Activated CD4-positive, alpha-beta T cell treated with anti-CD3 and anti-CD28 coated beads for 36 hours (primary cell): ENCODE results near the gene ALG14. TPM values are rescaled to one million over a fixed set of nuclear protein-coding genes. Genes with fewer than 3 reads are reported as not detected.

ENCODE experiments used
- ATAC-seq: fragments of 200-7000 bp; cut with Tn5 transposase; one replicate; pipeline ENCODE4 v1.10.0; 2021; ENCODE audit warnings: mild to moderate bottlenecking, moderate library complexity
- CTCF ChIA-PET: fragments of 350-600 bp; sonication (Branson Sonifier 250); formaldehyde crosslinking; loops from one replicate; lab custom pipeline; 2021; ENCODE audit warnings: antibody characterized with exemption; lab: Charles Lee
- POLR2A ChIA-PET: fragments of 350-600 bp; sonication (Branson Sonifier 250); formaldehyde crosslinking; loops from one replicate; lab custom pipeline; 2021; ENCODE audit warnings: antibody characterized with exemption, inconsistent platforms; lab: Charles Lee
- DNase-seq: peaks from one replicate; pipeline ENCODE4 v3.0.0-alpha.2; 2020
- H3K27ac Mint-ChIP-seq: one replicate; pipeline ENCODE4 v1.8.0; 2021; ENCODE audit warnings: mixed read lengths
- H3K27me3 Mint-ChIP-seq: one replicate; pipeline ENCODE4 v1.8.0; 2021; ENCODE audit warnings: mixed read lengths
- H3K36me3 Mint-ChIP-seq: one replicate; pipeline ENCODE4 v1.8.0; 2021; ENCODE audit warnings: low read depth, mixed read lengths
- H3K4me1 Mint-ChIP-seq: one replicate; pipeline ENCODE4 v1.8.0; 2021; ENCODE audit warnings: mixed read lengths
- H3K4me3 Mint-ChIP-seq: one replicate; pipeline ENCODE4 v1.8.0; 2021; ENCODE audit warnings: mild to moderate bottlenecking, moderate library complexity, mixed read lengths
- H3K9me3 Mint-ChIP-seq: one replicate; pipeline ENCODE4 v1.8.0; 2021; ENCODE audit warnings: low read depth, mixed read lengths
- intact Hi-C, 2 experiments: fragments of 100-400 bp; cut with DNase I in 1 of 2; cut with micrococcal nuclease in 1 of 2; formaldehyde crosslinking; loops; one replicate each; pipeline versions ENCODE4 v1.14.2 to v1.15.1; 2022 to 2024; cut with DNase I, micrococcal nuclease
- total RNA-seq, 2 experiments: library from RNA; stranded (reverse); gene quantifications; one replicate each; pipeline ENCODE4 v1.2.3, GENCODE V29; 2021

The ALG14 gene
- total RNA-seq, 2 experiments from 2014 or later = 5.3 to 7.3 TPM

DNA sequence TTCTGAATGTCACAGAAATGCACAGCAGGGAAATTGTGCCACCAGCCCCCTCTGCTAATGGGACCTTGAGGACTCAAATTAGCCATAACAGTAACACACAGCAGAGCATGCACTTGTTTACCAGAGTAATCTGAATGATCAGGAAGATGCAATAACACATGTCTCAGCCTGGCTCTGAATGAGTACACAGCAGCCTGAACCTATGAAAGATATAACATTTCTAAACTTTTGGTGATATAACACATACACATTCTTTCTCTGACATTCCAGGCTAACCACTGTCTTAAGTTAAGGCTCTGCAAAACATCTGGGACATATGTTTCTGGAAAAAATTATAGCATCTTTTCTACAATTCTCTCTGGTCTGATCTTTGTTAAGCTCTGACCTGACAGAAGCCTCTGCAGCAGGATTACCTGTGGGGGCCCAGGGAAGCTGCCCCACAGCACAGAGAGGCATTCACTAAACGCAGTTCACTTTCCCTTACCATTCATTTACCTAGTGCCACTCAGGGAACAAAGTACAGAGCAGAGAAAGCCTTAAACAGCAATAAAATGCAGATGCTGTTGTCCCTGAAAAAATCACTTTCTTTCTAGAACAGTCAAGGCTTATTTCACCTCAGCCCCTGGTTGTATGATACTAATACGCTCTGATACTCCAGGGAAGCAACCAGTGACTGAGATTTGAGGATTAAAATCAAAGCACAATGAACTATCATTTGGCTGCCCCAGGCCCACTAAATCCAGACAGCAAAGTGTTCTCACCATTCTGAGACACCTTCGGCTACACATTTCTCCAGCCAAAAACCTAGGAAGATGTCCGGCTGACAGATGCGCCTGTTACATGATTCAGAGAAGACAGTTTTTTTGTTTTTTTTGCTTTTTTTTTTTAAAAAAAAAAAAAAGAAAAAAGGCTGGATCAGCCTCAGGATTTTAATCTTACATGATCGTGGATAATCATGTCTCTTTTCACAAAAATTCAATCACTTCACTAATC, 91.9 kb downstream of the ALG14 start:
- peaks cover 7% of the 10 kb centered on the region for H3K4me1 Mint-ChIP-seq
- no peak for DNase-seq
- no peak overlapping the region for H3K4me3 Mint-ChIP-seq
- H3K9me3 Mint-ChIP-seq = no peaks in the 10 kb centered on the region
- no peaks in the 10 kb centered on the region for H3K27me3 Mint-ChIP-seq
- CTCF ChIA-PET = no interaction called here
- POLR2A ChIA-PET = no interaction called here
- intact Hi-C loops = no loop called here
- ATAC-seq = no peak
- H3K36me3 Mint-ChIP-seq = no peaks in the 10 kb centered on the region
- H3K27ac Mint-ChIP-seq = no peak overlapping the region

DNA sequence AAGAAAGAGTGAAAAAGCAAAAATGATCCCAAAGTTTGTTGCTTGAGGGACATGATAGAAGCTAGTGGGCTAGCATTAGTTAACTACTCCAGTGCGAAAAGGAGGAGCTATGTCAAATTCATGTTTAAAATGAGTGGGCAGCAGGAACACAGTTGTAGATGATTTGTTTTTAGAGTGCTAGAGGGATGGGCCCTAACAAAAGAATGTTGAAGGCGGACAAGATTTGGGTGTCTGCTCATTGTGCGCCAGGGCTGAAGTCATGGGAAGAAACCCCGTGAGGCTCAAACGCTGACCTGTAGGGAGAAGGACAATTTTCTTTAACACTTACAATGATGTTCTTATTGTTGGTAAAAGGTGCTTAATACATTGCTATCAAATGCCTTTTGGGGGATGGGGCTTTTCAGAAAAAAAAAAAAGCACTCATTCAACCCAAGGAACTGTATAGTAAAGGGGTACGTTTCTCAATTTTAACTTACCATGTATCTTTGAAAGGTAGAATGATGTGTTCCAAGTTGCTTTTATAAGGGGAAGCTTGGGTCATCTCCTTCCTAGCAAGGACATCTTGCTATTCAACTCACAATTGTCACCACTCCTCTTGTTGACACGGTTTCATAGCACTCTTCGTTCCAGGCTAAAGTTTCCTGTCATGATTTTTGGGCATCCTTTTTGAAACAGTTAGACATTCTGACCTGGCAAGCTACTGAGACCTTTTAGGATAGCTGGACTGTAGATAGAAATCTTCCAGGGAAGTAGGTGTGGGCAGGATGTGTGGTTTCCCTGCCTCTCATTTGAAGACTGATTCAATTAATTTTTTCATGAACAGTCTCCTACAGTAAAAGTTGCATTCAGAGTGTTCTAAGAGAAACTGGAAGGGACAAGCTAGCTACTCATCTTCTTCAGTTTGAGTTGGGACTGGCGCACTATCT, 92.8 kb downstream of the ALG14 start:
- Mint-ChIP-seq H3K36me3 (no peaks in the 10 kb centered on the region), H3K4me3 (no peak overlapping the region), H3K9me3 (no peaks in the 10 kb centered on the region), H3K27me3 (no peaks in the 10 kb centered on the region), H3K27ac (no peak overlapping the region), H3K4me1 (peaks cover 7% of the 10 kb centered on the region)
- DNase-seq = no peak
- POLR2A ChIA-PET = interaction anchor here (0.7 kb wide), 1 partner anchor 87 kb away, joined by 3 read pairs; no protein-coding TSS in a partner anchor
- intact Hi-C loops = no loop called here
- CTCF ChIA-PET = interaction anchor here (1.2 kb wide), 1 partner anchor 125 kb away, joined by 3 read pairs; no protein-coding TSS in a partner anchor
- no peak for ATAC-seq

DNA sequence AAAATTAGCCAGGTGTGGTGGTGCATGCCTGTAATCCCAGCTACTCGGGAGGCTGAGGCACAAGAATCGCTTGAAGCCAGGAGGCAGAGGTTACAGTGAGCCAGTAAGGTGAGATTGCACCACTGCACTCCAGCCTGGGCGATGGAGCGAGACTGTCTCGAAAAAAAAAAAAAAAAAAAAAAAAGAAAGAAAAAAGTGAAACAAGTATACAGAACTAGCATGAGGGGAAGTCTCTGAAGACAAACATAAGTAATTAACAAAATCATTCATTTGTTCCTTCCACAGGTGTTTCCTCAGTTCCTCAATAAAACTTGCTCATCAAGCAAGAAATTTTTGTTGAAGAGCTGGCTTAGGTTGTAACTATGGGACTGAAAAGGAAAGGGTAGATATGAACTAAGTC, 93.6 kb downstream of the ALG14 start:
- CTCF ChIA-PET = interaction anchor here (0.7 to 1.2 kb wide), 2 partner anchors 118 to 124 kb away, joined by 3 read pairs; no protein-coding TSS in a partner anchor
- no peak for DNase-seq
- intact Hi-C loops = no loop called here
- Mint-ChIP-seq H3K27me3 (no peaks in the 10 kb centered on the region), H3K9me3 (no peaks in the 10 kb centered on the region), H3K4me1 (peaks cover 7% of the 10 kb centered on the region), H3K4me3 (no peak overlapping the region), H3K36me3 (no peaks in the 10 kb centered on the region), H3K27ac (no peak overlapping the region)
- ATAC-seq = no peak
- POLR2A ChIA-PET = no interaction called here

DNA sequence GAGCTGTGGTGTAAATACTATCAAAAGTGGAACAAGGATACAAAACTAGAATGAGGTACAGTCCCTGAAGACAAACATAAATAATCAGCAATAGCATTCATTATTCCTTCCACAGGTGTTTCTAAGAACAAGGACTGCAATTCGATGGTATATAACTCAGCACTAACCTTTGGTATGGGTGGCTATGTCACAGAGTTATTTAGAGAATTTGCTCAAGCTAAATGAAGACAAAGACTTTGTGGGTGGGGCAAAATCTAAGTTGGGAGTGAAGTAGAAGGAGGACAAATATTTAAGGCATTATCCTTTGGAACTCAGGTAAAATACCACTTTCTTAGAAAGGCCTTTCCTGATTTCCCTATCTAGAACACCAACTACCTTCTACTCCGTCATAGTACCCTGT, 94.3 kb downstream of the ALG14 start:
- Mint-ChIP-seq H3K27ac (no peak overlapping the region), H3K27me3 (no peaks in the 10 kb centered on the region), H3K36me3 (no peaks in the 10 kb centered on the region), H3K9me3 (no peaks in the 10 kb centered on the region), H3K4me1 (peaks cover 7% of the 10 kb centered on the region), H3K4me3 (no peak overlapping the region)
- ATAC-seq (no peak), DNase-seq (no peak)
- intact Hi-C loops = no loop called here
- ChIA-PET POLR2A (no interaction called here), CTCF (interaction anchor here (0.7 kb wide), 1 partner anchor 117 kb away, joined by 3 read pairs; no protein-coding TSS in a partner anchor)

DNA sequence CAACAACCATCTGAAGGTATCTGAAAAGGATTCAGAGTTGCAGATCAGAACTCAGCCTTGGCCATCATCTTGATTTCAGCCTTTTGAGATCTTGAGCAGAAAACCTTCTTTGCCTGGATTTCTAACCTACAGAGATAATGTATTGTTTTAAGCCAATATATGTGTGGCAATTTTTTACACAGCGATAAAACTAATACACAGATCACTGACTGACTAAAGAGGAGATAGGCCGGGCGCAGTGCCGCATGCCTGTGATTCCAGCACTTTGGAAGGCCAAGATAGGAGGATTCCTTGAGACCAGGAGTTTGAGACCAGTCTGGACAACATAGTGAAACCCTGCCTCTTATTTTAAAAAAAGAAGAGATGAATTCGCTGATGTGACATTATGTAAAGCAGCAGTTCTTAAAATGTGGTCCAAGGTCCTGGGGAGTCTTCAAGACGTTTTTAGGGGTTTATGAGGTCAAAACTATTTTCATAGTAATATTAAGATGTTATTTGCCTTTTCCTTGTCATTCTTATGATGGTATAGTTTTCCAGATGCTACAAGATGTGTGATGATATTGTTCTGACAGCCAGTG, 95.7 kb downstream of the ALG14 start:
- ChIA-PET POLR2A (no interaction called here), CTCF (no interaction called here)
- Mint-ChIP-seq H3K4me3 (no peak overlapping the region), H3K36me3 (no peaks in the 10 kb centered on the region), H3K9me3 (no peaks in the 10 kb centered on the region), H3K4me1 (peaks cover 7% of the 10 kb centered on the region), H3K27ac (no peak overlapping the region), H3K27me3 (no peaks in the 10 kb centered on the region)
- ATAC-seq (no peak), DNase-seq (no peak)
- intact Hi-C loops = no loop called here

DNA sequence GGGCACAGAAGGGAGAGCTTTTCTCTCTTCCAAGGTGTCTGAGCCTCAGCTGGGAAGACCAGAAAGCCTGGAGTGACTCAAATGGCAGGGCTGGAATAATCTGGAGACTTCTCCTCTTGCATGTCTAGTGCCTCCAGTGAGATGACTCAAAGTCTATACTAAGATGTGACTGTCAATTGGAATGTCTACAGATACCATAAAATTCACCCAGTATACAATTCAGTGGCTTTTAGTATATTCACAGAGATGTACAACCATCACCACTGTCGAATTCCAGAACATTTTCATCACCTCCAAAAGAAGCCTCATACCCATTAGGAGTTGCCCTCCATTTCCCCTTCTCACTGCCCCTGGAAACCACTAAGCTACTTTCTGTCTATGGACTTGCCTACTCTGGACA, 97.9 kb downstream of the ALG14 start:
- Mint-ChIP-seq H3K4me1 (no peaks in the 10 kb centered on the region), H3K36me3 (no peaks in the 10 kb centered on the region), H3K27me3 (no peaks in the 10 kb centered on the region), H3K27ac (no peak overlapping the region), H3K4me3 (no peak overlapping the region), H3K9me3 (no peaks in the 10 kb centered on the region)
- DNase-seq = no peak
- intact Hi-C loops = no loop called here
- ChIA-PET POLR2A (no interaction called here), CTCF (interaction anchor here (1.4 kb wide), 1 partner anchor 14 kb away, joined by 5 read pairs; no protein-coding TSS in a partner anchor)
- ATAC-seq = no peak

DNA sequence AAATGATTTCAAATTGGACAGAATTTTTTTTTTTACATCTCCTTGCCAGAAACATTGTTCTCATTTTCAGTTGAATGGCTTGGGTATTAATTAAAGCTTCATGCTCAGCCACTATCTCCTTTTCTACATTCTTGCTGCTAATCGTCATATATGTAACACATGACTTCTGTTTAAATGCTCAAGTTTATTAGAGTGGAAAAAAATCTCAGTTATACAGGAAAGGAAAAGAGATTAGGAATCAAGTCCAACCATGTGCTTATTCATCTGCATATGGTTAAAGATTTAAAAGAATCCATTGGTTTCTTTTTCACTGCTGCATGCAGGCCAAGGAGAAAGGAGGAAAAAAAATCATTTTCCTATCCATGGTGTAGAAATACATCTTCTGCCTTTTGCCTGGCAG, 98.5 kb downstream of the ALG14 start:
- H3K9me3 Mint-ChIP-seq = no peaks in the 10 kb centered on the region
- ChIA-PET POLR2A (no interaction called here), CTCF (no interaction called here)
- no peaks in the 10 kb centered on the region for H3K36me3 Mint-ChIP-seq
- H3K4me3 Mint-ChIP-seq = no peak overlapping the region
- intact Hi-C loops = no loop called here
- DNase-seq = no peak
- no peak for ATAC-seq
- no peak overlapping the region for H3K27ac Mint-ChIP-seq
- no peaks in the 10 kb centered on the region for H3K4me1 Mint-ChIP-seq
- no peaks in the 10 kb centered on the region for H3K27me3 Mint-ChIP-seq

DNA sequence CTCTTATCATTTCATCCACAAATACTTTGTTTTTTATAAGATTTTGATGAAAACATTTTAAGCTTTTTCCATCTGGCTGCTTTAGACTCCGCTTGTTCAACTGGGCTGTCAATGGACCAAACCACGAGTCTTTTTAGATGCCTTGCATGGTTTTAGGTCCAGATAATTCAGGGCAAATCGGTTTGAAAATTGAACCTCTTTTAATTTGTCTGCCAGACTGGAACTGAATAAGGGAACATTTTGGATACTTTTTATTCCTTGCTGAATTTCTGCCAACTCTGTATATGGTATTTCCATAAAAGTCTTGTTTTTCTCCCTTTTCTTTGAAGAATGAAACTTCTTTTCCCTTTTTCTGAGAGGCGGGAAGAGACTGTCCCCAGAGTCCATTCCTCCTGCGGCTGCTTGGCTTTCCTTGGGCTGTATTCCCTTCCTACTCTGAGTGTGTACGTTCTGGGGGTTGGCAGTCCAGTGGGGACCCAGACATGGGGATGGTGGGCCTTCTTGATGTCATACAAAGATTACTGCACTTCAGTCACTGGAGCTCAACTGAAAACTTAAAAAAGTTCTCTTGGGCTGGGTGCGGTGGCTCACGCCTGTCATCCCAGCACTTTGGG, 99.3 kb downstream of the ALG14 start:
- no peaks in the 10 kb centered on the region for H3K27me3 Mint-ChIP-seq
- H3K4me1 Mint-ChIP-seq = no peaks in the 10 kb centered on the region
- CTCF ChIA-PET = no interaction called here

DNA sequence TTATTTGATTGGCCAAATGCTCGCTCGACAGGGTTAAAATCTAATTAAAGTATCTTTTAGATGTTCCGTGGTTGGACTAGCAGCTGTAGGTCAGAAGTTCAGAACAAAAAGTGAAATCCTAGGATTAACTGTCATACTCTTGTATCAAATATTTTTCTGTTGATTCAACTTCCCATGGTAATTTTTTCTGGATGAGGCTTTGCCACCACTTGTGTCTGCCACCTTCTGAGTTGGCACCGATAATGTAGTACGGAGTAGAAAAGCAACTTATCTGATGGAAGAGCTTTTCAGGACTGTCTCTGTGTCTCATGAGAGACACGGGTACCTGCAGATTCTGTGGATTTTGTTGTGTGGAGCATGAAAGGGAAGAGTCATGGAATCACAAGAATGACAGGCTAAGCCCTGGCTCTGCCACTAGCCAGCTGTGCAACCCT, 101.2 kb downstream of the ALG14 start:
- POLR2A ChIA-PET = no interaction called here
- Mint-ChIP-seq H3K27ac (no peak overlapping the region), H3K36me3 (no peaks in the 10 kb centered on the region), H3K9me3 (no peaks in the 10 kb centered on the region), H3K4me1 (no peaks in the 10 kb centered on the region), H3K4me3 (no peak overlapping the region), H3K27me3 (no peaks in the 10 kb centered on the region)
- DNase-seq (no peak), ATAC-seq (no peak)
- CTCF ChIA-PET = interaction anchor here (0.6 kb wide), 1 partner anchor 66 kb away, joined by 3 read pairs; no protein-coding TSS in a partner anchor
- intact Hi-C loops = no loop called here

More for the DNA sequence above, 99.3 kb downstream of the ALG14 start:
- ATAC-seq (no peak), DNase-seq (no peak)
- intact Hi-C loops = no loop called here
- H3K4me3 Mint-ChIP-seq = no peak overlapping the region
- no peaks in the 10 kb centered on the region for H3K36me3 Mint-ChIP-seq
- no peaks in the 10 kb centered on the region for H3K9me3 Mint-ChIP-seq
- POLR2A ChIA-PET = no interaction called here
- H3K27ac Mint-ChIP-seq = no peak overlapping the region

DNA sequence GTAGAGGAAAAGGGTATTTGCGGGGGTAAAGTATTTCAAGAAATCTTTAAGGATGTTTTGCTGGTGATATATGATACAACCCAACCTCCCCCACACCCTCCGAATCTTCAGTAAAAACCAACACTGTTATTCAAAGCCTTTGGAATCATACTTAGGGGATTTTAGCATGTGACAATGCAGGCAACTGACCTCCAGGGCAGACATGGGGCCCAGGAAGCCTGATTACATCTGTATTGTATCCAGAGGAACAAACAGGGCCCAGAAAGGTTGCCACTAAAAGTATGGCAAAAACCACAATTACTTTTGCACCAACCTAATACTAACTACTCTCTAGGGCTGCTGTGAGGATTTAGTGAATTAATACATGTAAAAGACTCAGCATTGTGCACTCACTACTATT, 102.0 kb downstream of the ALG14 start:
- intact Hi-C loops = no loop called here
- H3K4me1 Mint-ChIP-seq = no peaks in the 10 kb centered on the region
- H3K9me3 Mint-ChIP-seq = no peaks in the 10 kb centered on the region
- no peaks in the 10 kb centered on the region for H3K36me3 Mint-ChIP-seq
- DNase-seq (no peak), ATAC-seq (no peak)
- no peak overlapping the region for H3K4me3 Mint-ChIP-seq
- H3K27ac Mint-ChIP-seq = no peak overlapping the region
- H3K27me3 Mint-ChIP-seq = no peaks in the 10 kb centered on the region
- CTCF ChIA-PET = no interaction called here
- POLR2A ChIA-PET = no interaction called here

DNA sequence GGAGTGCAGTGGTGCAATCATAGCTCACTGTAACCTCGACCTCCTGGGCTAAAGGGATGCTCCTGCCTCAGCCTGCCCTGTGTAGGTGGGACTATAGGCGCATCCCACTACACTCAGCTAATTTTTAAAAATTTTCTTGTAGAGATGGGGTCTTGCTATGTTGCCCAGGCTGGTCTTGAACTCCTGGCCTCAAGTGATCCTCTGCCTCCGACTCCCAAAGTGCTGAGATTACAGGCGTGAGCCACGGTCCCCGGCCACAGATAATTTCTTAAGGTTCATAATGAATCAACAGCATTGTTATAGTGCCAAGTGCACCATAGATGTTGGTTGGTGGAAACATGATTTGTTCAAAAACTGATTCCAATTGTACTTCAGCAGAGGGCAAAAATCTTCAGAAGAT, 103.6 kb downstream of the ALG14 start:
- intact Hi-C loops = loop anchor here in 1 of 2 experiments (10.0 kb wide), 1 partner anchor 266 kb away; the partner anchor contains the start of gene RWDD3
- Mint-ChIP-seq H3K27ac (no peak overlapping the region), H3K36me3 (no peaks in the 10 kb centered on the region), H3K9me3 (no peaks in the 10 kb centered on the region), H3K27me3 (no peaks in the 10 kb centered on the region), H3K4me1 (no peaks in the 10 kb centered on the region), H3K4me3 (no peak overlapping the region)
- CTCF ChIA-PET = no interaction called here
- no peak for DNase-seq
- no peak for ATAC-seq
- POLR2A ChIA-PET = no interaction called here
